GM12892 (cell line): ENCODE measurements around the gene MYOF.

Experiments
- POLR2A ChIP-seq: IDR thresholded peaks from 2 replicates; pipeline ENCODE4 v1.6.1; 2011; ENCODE audit warnings: low read depth, low read length, control low read depth
- POLR2AphosphoS5 ChIP-seq: IDR thresholded peaks from 2 replicates; pipeline ENCODE4 v1.6.1; 2011; ENCODE audit warnings: low read depth, low read length, control low read depth
- TAF1 ChIP-seq: IDR thresholded peaks from 2 replicates; pipeline ENCODE4 v1.6.1; 2011; ENCODE audit warnings: low read depth, mild to moderate bottlenecking, control low read depth, low read length, borderline replicate concordance

GRCh38 chr10:93462881-93463280, 19.3 kb downstream of the MYOF start:
- TF ChIP-seq POLR2A (no peak), POLR2AphosphoS5 (no peak), TAF1 (no peak)
